H9 (cell line): ENCODE data around the gene SLC12A8. TPM values are rescaled to one million over a fixed set of nuclear protein-coding genes. Genes with fewer than 3 reads are reported as not detected.

Experiments used
- DNase-seq: peaks from one replicate; pipeline ENCODE4 v3.0.0-alpha.2; 2017
- H2AFZ ChIP-seq: one replicate; pipeline ENCODE4 v1.6.1; 2013; ENCODE audit warnings: mild to moderate bottlenecking, low read length, control low read depth, moderate library complexity
- H2AK5ac ChIP-seq: 2 replicates; pipeline ENCODE4 v1.6.1; 2013; ENCODE audit warnings: low read length, control low read depth, mixed read lengths; ENCODE audit not compliant: insufficient read length
- H2BK120ac ChIP-seq: one replicate; pipeline ENCODE4 v1.6.1; 2013; ENCODE audit warnings: low read depth, mild to moderate bottlenecking, low read length, control low read depth, inconsistent platforms; ENCODE audit not compliant: poor library complexity, severe bottlenecking
- H2BK12ac ChIP-seq: 2 replicates; pipeline ENCODE4 v1.6.1; 2013; ENCODE audit warnings: low read length, control low read depth, mixed read lengths, low read depth; ENCODE audit not compliant: insufficient read length
- H2BK15ac ChIP-seq: 2 replicates; pipeline ENCODE4 v1.6.1; 2013; ENCODE audit warnings: low read depth, low read length, control low read depth
- H2BK20ac ChIP-seq: one replicate; pipeline ENCODE4 v1.6.1; 2013; ENCODE audit warnings: low read depth, mild to moderate bottlenecking, low read length, control low read depth, inconsistent platforms; ENCODE audit not compliant: poor library complexity, severe bottlenecking
- H2BK5ac ChIP-seq: 2 replicates; pipeline ENCODE4 v1.6.1; 2013; ENCODE audit warnings: low read length, control low read depth, mixed read lengths; ENCODE audit not compliant: insufficient read length
- H3K14ac ChIP-seq: 2 replicates; pipeline ENCODE4 v1.6.1; 2013; ENCODE audit warnings: low read length, control low read depth; ENCODE audit not compliant: insufficient read depth
- H3K18ac ChIP-seq: 2 replicates; pipeline ENCODE4 v1.6.1; 2013; ENCODE audit warnings: low read depth, mild to moderate bottlenecking, mixed read lengths, low read length, control low read depth; ENCODE audit not compliant: insufficient read length
- H3K23ac ChIP-seq: 2 replicates; pipeline ENCODE4 v1.6.1; 2013; ENCODE audit warnings: low read length, control low read depth, mixed read lengths, low read depth; ENCODE audit not compliant: insufficient read length
- H3K23me2 ChIP-seq: 2 replicates; pipeline ENCODE4 v1.6.1; 2013; ENCODE audit warnings: low read depth, mild to moderate bottlenecking, mixed read lengths, low read length, control low read depth; ENCODE audit not compliant: insufficient read length, poor library complexity, severe bottlenecking
- H3K27ac ChIP-seq: 2 replicates; pipeline ENCODE4 v1.5.1; 2013; ENCODE audit warnings: low read length, control low read depth, mixed read lengths, low read depth; ENCODE audit not compliant: insufficient read length
- H3K27me3 ChIP-seq: 2 replicates; pipeline ENCODE4 v1.6.1; 2013; ENCODE audit warnings: low read length, control low read depth, inconsistent platforms; ENCODE audit not compliant: insufficient read depth
- H3K4ac ChIP-seq: 2 replicates; pipeline ENCODE4 v1.6.1; 2013; ENCODE audit warnings: low read depth, mild to moderate bottlenecking, control low read depth, inconsistent platforms, low read length, moderate library complexity
- H3K4me1 ChIP-seq: 2 replicates; pipeline ENCODE4 v1.6.1; 2013; ENCODE audit warnings: low read length, control low read depth, inconsistent platforms; ENCODE audit not compliant: insufficient read depth
- H3K4me2 ChIP-seq: 2 replicates; pipeline ENCODE4 v1.6.1; 2013; ENCODE audit warnings: low read length, control low read depth, mixed read lengths; ENCODE audit not compliant: insufficient read length, insufficient read depth
- H3K56ac ChIP-seq: 2 replicates; pipeline ENCODE4 v1.6.1; 2013; ENCODE audit warnings: low read depth, mild to moderate bottlenecking, mixed read lengths, low read length, control low read depth; ENCODE audit not compliant: insufficient read length
- H3K79me1 ChIP-seq: 2 replicates; pipeline ENCODE4 v1.6.1; 2013; ENCODE audit warnings: low read depth, mild to moderate bottlenecking, moderate library complexity, low read length, control low read depth, inconsistent platforms; ENCODE audit not compliant: insufficient read depth, poor library complexity, severe bottlenecking
- H3K79me2 ChIP-seq: 2 replicates; pipeline ENCODE4 v1.6.1; 2013; ENCODE audit warnings: low read length, control low read depth, inconsistent platforms; ENCODE audit not compliant: insufficient read depth
- H3K9ac ChIP-seq: 2 replicates; pipeline ENCODE4 v1.6.1; 2013; ENCODE audit warnings: low read length, control low read depth, mixed read lengths; ENCODE audit not compliant: insufficient read length; ENCODE audit errors: extremely low read depth
- H3K9me3 ChIP-seq: one replicate; pipeline ENCODE4 v1.6.1; 2013; ENCODE audit warnings: low read depth, low read length, inconsistent platforms; ENCODE audit not compliant: control insufficient read depth
- H3T11ph ChIP-seq: one replicate; pipeline ENCODE4 v1.6.1; 2013; ENCODE audit warnings: mild to moderate bottlenecking, low read length, control low read depth, inconsistent platforms
- H4K20me1 ChIP-seq: one replicate; pipeline ENCODE4 v1.6.1; 2013; ENCODE audit not compliant: control insufficient read depth, insufficient read length, insufficient read depth
- H4K5ac ChIP-seq: 2 replicates; pipeline ENCODE4 v1.6.1; 2013; ENCODE audit warnings: low read depth, mild to moderate bottlenecking, mixed read lengths, low read length, control low read depth; ENCODE audit not compliant: insufficient read length
- H4K8ac ChIP-seq: replicated peaks from 2 replicates; pipeline ENCODE4 v1.6.1; 2013; ENCODE audit warnings: low read length, control low read depth, mixed read lengths, low read depth; ENCODE audit not compliant: insufficient read length
- H4K91ac ChIP-seq: 2 replicates; pipeline ENCODE4 v1.6.1; 2013; ENCODE audit warnings: low read depth, mild to moderate bottlenecking, moderate library complexity, mixed read lengths, low read length, control low read depth; ENCODE audit not compliant: insufficient read length
- H3K27ac Mint-ChIP-seq, 3 experiments: 2 replicates in 2 of 3; 3 replicates in 1 of 3; pipeline ENCODE4 v1.8.0; 2020 to 2021; ENCODE audit warnings: mixed read lengths in 3 of 3, mild to moderate bottlenecking in 1 of 3, moderate library complexity in 1 of 3
- H3K27me3 Mint-ChIP-seq: 2 replicates; pipeline ENCODE4 v1.8.0; 2021; ENCODE audit warnings: low read depth, mild to moderate bottlenecking, moderate library complexity, mixed read lengths
- H3K36me3 Mint-ChIP-seq, 3 experiments: 2 replicates in 2 of 3; 3 replicates in 1 of 3; pipeline ENCODE4 v1.8.0; 2020 to 2021; ENCODE audit warnings: low read depth in 3 of 3, mixed read lengths in 3 of 3; ENCODE audit not compliant: insufficient read depth in 1 of 3
- H3K4me1 Mint-ChIP-seq, 2 experiments: 2 replicates each; pipeline ENCODE4 v1.8.0; 2020; ENCODE audit warnings: mixed read lengths in 2 of 2
- H3K4me3 Mint-ChIP-seq, 2 experiments: 2 replicates in 1 of 2; 3 replicates in 1 of 2; pipeline ENCODE4 v1.8.0; 2020 to 2021; ENCODE audit warnings: mild to moderate bottlenecking in 2 of 2, mixed read lengths in 2 of 2, moderate library complexity in 1 of 2
- H3K9me3 Mint-ChIP-seq, 2 experiments: 2 replicates in 1 of 2; 3 replicates in 1 of 2; pipeline ENCODE4 v1.8.0; 2020; ENCODE audit warnings: mild to moderate bottlenecking in 2 of 2, mixed read lengths in 2 of 2, moderate library complexity in 1 of 2
- CTCF ChIP-seq: fragments of 200-600 bp; sonication (generic); conservative IDR thresholded peaks from 3 replicates; pipeline ENCODE4 v1.8.0; 2021; ENCODE audit warnings: antibody characterized with exemption, mild to moderate bottlenecking
- WGBS: extraction: QIAGEN DNeasy Blood & Tissue Kit; methylation state at CpG from one replicate; pipeline ENCODE4 v1.1.7; 2013; ENCODE audit warnings: missing lambda C conversion rate, low lambda C conversion rate, mixed read lengths; ENCODE audit not compliant: insufficient read length; ENCODE audit errors: extremely low coverage; 5-methylcytosine and 5-hydroxymethylcytosine counted together
- total RNA-seq: library from RNA; stranded (reverse); gene quantifications from 2 replicates; pipeline ENCODE4 v1.2.1, GENCODE V29; 2021

Gene SLC12A8
- total RNA-seq, 1 experiment from 2014 or later, result 8.2 TPM

GRCh38 chr3:125059488-125060245 lies 152.9 kb downstream of the SLC12A8 start:
- Histone ChIP-seq H3K4me1 (no peaks in the 10 kb centered on the region), H2BK12ac (no peak overlapping the region), H3T11ph (no peak overlapping the region), H4K8ac (no peak overlapping the region), H4K20me1 (no peaks in the 10 kb centered on the region), H3K23me2 (peaks cover 14% of the 10 kb centered on the region), H3K23ac (no peak overlapping the region), H4K91ac (no peak overlapping the region), H3K9ac (no peak overlapping the region), H3K9me3 (no peaks in the 10 kb centered on the region), H2BK20ac (no peak overlapping the region), H3K27me3 (peaks cover 11% of the 10 kb centered on the region; the same call in 1 of the 2 replicates), H2AFZ (no peak overlapping the region), H3K4ac (no peak overlapping the region), H2BK120ac (no peak overlapping the region), H3K56ac (no peak overlapping the region), H4K5ac (no peak overlapping the region), H2AK5ac (no peak overlapping the region), H3K18ac (no peak overlapping the region), H3K79me2 (no peaks in the 10 kb centered on the region), H2BK5ac (no peak overlapping the region), H2BK15ac (no peak overlapping the region), H3K79me1 (no peaks in the 10 kb centered on the region), H3K4me2 (no peak overlapping the region), H3K27ac (no peak overlapping the region), H3K14ac (no peak overlapping the region)
- no peak for DNase-seq
- Mint-ChIP-seq H3K4me1 (peaks cover 43 to 45% of the 10 kb centered on the region in 2 experiments), H3K4me3 (no peak overlapping the region), H3K36me3 (0 out of 7 replicates have a peak, but pooled peaks cover 0 to 5% (median 0%) of the 10 kb centered on the region in 3 experiments), H3K27me3 (peaks cover 72% of the 10 kb centered on the region), H3K27ac (no peak overlapping the region), H3K9me3 (peaks cover 4 to 5% of the 10 kb centered on the region in 2 experiments; a peak in 3 of 5 replicates)
- WGBS, result no CpG with 5 or more reads among the region's 7 CpGs
- TF ChIP-seq CTCF, result peak; percentile 27; the same call in 2 of the 3 replicates
